AG09309 (cell line): Measurements from ENCODE around the gene RBMS1.

ENCODE experiments used
- DNase-seq: peaks from one replicate; pipeline ENCODE4 v3.0.0-alpha.2; 2010; ENCODE audit warnings: low read depth
- H3K4me3 ChIP-seq: 2 replicates; pipeline ENCODE4 v1.5.1; 2011; ENCODE audit warnings: mild to moderate bottlenecking, low read depth, low read length, moderate library complexity; ENCODE audit not compliant: control insufficient read depth
- TF ChIP-seq, protein P1 (sequence below): IDR thresholded peaks from 2 replicates; pipeline ENCODE4 v1.5.1; 2011; ENCODE audit warnings: mild to moderate bottlenecking, low read depth, low read length, inconsistent platforms; ENCODE audit not compliant: insufficient read depth, control insufficient read depth; ENCODE audit errors: missing control alignments

RBMS1 gene

DNA sequence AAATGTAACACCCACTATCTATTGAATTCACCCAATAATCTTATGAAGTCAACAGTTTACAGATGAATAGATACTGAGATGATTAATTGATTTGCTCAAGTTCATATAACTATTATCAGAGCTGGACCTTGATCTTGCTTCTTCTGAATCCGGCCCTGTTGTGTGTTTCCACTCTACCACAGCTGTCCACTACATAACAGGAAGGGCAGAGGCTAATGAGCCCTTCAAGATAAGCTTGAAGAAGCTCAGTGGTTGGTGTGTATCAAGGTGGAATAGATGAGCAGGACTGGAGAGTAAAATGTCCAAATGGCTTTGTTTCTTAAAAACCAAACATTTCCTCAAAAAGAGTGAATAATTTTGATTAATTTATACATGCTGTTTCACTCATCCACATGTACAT is 237.1 kb downstream of the RBMS1 start:
- no peak overlapping the region for H3K4me3 ChIP-seq
- TF ChIP-seq, protein P1, sequence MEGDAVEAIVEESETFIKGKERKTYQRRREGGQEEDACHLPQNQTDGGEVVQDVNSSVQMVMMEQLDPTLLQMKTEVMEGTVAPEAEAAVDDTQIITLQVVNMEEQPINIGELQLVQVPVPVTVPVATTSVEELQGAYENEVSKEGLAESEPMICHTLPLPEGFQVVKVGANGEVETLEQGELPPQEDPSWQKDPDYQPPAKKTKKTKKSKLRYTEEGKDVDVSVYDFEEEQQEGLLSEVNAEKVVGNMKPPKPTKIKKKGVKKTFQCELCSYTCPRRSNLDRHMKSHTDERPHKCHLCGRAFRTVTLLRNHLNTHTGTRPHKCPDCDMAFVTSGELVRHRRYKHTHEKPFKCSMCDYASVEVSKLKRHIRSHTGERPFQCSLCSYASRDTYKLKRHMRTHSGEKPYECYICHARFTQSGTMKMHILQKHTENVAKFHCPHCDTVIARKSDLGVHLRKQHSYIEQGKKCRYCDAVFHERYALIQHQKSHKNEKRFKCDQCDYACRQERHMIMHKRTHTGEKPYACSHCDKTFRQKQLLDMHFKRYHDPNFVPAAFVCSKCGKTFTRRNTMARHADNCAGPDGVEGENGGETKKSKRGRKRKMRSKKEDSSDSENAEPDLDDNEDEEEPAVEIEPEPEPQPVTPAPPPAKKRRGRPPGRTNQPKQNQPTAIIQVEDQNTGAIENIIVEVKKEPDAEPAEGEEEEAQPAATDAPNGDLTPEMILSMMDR, result no peak
- no peak for DNase-seq

DNA sequence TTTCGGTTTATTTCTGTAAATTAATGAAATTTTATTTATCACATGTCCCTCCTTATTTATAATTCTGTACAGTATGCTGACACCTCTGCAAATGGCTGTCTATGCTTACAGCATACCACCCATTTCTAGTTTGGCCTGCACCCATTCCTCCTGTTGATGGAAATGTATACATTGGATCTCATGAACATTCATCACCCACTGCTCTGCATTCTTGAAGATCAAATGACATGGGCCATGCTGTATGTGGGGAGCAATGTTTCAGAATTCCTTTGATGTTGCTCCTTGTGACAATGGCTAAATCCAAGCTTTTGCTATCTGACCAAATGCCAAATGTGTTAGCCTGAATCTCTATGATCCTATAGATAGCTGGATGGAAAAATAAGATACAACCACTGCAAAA is 238.2 kb downstream of the RBMS1 start:
- DNase-seq, result no peak
- no peak overlapping the region for H3K4me3 ChIP-seq
- TF ChIP-seq, protein P1, result no peak

DNA sequence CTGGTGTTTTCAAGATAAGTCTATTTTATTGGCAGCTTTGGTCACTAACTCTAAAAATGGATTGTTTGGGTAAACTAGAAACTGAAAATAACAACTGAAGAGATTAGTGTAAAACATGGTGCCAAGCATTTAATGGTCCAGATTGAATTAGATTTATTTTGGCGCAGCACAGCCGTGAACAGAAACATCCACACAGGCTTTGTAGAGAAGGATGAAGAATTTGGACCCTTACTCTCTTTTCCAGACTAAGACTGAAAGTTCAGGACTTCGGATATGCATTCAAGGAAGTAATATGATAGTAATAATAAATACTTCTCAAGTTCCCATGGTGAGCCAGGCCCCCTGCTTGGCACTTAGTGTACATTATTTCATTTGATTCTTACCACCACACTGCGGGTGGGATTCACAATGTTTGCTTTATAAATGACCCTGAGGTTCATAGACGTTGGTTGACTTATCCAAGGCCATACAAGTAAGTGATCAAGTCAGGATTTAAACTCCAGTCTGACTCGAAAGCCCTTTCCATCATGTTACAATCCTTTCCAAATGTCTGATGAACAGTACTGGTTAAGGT is 239.3 kb downstream of the RBMS1 start:
- TF ChIP-seq, protein P1, result no peak
- DNase-seq, result no peak
- no peak overlapping the region for H3K4me3 ChIP-seq

DNA sequence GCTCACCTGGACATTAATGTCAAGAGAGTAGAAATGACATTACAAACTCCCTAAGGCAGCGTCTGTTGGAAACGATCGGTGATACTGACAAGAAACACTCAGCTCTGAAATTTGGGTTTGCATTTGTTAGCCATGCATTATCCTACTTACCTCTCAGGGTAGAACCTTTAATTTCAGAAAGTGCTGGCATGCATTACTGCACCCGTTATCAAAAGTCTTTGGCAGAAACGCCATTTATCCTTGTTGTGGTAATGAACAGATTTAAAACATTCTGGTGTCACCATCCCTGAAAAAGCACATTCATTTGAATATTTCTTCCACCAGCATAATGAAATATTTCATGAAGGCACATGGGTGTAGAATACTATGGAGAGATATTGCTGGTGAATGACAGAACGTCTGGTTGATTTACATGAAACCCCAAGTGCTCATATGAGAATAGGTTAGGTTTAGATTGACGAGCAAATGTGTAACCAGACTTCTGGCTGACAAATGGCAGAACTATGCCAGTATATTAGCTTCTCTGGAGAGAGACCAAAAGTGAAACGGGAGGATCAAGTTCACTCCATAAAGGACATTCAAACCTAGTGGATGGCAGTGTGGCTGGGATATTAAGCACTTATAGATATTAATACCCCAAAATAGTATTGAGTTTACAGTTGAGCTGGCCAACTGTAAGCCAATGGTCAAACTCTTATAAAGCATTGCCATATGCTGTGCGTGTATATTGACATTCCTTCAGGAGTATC is 240.0 kb downstream of the RBMS1 start:
- no peak for DNase-seq
- TF ChIP-seq, protein P1, result no peak

DNA sequence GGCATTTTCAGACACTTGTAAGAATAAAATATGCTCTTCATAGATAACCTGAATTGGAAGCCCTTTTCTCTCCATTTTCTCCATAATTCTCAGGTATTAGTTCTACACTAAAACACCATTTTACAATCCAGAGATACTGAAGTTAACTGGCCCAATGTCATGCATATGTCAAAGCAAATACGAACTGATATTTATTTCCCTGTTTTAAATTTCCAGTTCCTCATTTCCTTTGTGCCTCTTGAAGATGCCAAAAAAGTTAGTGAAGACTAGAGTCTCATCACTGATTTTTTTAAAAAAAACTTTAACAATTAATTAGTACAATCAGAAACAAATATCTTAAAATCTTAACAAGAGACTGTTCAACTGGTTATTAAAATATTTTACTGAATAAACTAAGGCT is 240.7 kb downstream of the RBMS1 start:
- TF ChIP-seq, protein P1, result no peak
- no peak overlapping the region for H3K4me3 ChIP-seq
- DNase-seq, result no peak

More for the DNA sequence above, 240.0 kb downstream of the RBMS1 start:
- H3K4me3 ChIP-seq, result no peak overlapping the region

DNA sequence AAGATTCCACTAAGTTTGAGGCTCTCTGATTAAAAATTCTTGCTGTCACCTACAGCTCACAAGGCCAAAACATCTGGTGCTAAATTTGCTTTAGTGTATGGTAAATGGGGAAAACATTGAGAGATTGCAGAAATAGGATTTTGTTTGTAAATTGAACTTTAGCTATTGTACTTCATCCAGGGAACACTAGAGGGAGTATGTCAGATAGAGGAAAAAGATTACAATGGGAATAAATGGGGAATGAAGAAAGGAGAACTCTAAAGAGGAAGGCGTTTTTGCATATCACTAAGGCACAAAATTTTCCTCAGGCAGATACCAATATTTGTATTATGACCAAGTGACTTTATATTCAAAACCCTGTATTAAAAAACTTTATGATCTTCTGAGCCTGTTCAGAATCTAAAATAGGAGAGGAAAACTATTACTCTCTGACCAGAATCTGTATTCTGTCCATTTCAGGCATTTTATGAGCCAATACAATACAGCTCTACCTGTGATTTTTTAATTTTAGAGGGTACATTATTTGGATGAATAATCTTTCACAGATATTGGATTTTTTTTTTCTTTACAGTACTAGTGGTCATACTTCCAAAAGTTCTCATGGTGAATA is 241.2 kb downstream of the RBMS1 start:
- no peak overlapping the region for H3K4me3 ChIP-seq
- TF ChIP-seq, protein P1, result peak; percentile 68
- no peak for DNase-seq
